Measurements from ENCODE around the gene RUFY4. TPM values are rescaled to one million over a fixed set of nuclear protein-coding genes. Genes with fewer than 3 reads are reported as not detected.

RUFY4 gene
- total RNA-seq, 1 donor from 2014 or later = not detected

DNA sequence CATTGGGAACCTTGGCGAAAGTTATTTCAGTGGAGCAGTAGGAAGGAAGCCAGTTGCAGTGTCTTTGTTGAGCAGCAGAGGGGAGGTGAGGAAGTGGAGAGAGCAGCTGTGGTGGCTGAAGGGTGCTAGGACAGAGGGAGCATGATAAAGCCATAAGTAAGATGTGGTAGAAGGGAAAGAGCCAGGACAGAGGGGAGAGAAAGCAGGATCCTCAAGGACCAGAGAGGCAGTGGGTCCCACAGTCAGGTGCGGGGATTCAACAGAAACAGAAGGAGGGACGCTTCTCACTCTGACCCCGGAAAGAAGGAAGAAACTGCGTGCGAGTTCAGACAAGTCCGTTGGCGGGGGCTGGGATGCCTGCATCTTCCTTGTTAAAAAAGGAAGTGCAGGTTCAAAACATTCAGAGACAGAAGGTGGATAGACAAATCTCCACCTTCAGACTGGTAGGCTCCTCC lies 56.6 kb downstream of the RUFY4 start, which contains the start of gene CXCR2:
CXCR2 (plus strand) TSS at position 403 of the 455 bp plus-strand sequence. CDS start 8,774 bp downstream, outside the sequence.
- Histone ChIP-seq H3K79me2 (ENCODE audit: insufficient read depth, low read length) (no peaks in the 10 kb centered on the region), H3K4me1 (ENCODE audit: insufficient read depth, low read length) (no peaks in the 10 kb centered on the region), H3K9ac (ENCODE audit: low read length) (no peak within 1 kb of the TSS), H2AFZ (ENCODE audit: low read depth, low read length) (no peak within 1 kb of the TSS), H4K20me1 (ENCODE audit: insufficient read depth, low read length) (no peaks in the 10 kb centered on the region), H3K27ac (ENCODE audit: low read depth, low read length) (no peak within 1 kb of the TSS), H3K9me3 (ENCODE audit: insufficient read depth, low read depth, low read length) (no peaks in the 10 kb centered on the region), H3K36me3 (ENCODE audit: insufficient read depth, low read length) (no peaks in the 10 kb centered on the region), H3K4me3 (ENCODE audit: insufficient read depth, low read depth, low read length) (no peak within 1 kb of the TSS), H3K27me3 (ENCODE audit: insufficient read depth, low read length) (peaks cover 24% of the 10 kb centered on the region), H3K4me2 (ENCODE audit: low read length) (no peak within 1 kb of the TSS)
- no peak for TF ChIP-seq EZH2 (IDR thresholded peaks at IDR 0.05; ENCODE audit: insufficient read depth, low read length)
- no peak for TF ChIP-seq CTCF (IDR thresholded peaks at IDR 0.05; ENCODE audit: insufficient read depth, low read depth, low read length)
- FAIRE-seq (no peak), DNase-seq (ENCODE audit: low read depth) (no peak)
- Mint-ChIP-seq H3K4me3 (ENCODE audit: unreplicated experiment) (no peak within 1 kb of the TSS), H3K36me3 (ENCODE audit: low read depth, unreplicated experiment) (no peaks in the 10 kb centered on the region), H3K4me1 (ENCODE audit: low read depth, unreplicated experiment) (peaks cover 12% of the 10 kb centered on the region), H3K9me3 (ENCODE audit: unreplicated experiment) (peaks cover 14% of the 10 kb centered on the region), H3K27ac (ENCODE audit: unreplicated experiment) (no peak within 1 kb of the TSS), H3K27me3 (ENCODE audit: low read depth, unreplicated experiment) (peaks cover 37% of the 10 kb centered on the region)

- no peak overlapping the region for H3K4me2 ChIP-seq (ENCODE audit: low read length)
- H3K9me3 Mint-ChIP-seq (ENCODE audit: unreplicated experiment) = no peaks in the 10 kb centered on the region
Measured at GRCh38 chr2:218127929-218128455, 58.9 kb downstream of the RUFY4 start.

More at GRCh38 chr2:218127929-218128455, 58.9 kb downstream of the RUFY4 start:
- no peaks in the 10 kb centered on the region for H3K36me3 ChIP-seq (ENCODE audit: insufficient read depth, low read length)
- no peak for TF ChIP-seq EZH2 (IDR thresholded peaks at IDR 0.05; ENCODE audit: insufficient read depth, low read length)
- TF ChIP-seq CTCF (IDR thresholded peaks at IDR 0.05; ENCODE audit: insufficient read depth, low read depth, low read length) = no peak
- Mint-ChIP-seq H3K36me3 (ENCODE audit: low read depth, unreplicated experiment) (no peaks in the 10 kb centered on the region), H3K4me3 (ENCODE audit: unreplicated experiment) (no peak overlapping the region), H3K27me3 (ENCODE audit: low read depth, unreplicated experiment) (peaks cover 38% of the 10 kb centered on the region), H3K4me1 (ENCODE audit: low read depth, unreplicated experiment) (peaks cover 13% of the 10 kb centered on the region), H3K27ac (ENCODE audit: unreplicated experiment) (no peak overlapping the region)
- no peaks in the 10 kb centered on the region for H4K20me1 ChIP-seq (ENCODE audit: insufficient read depth, low read length)
- no peak overlapping the region for H3K4me3 ChIP-seq (ENCODE audit: insufficient read depth, low read depth, low read length)
- H3K9me3 ChIP-seq (ENCODE audit: insufficient read depth, low read depth, low read length) = no peaks in the 10 kb centered on the region
- no peak overlapping the region for H2AFZ ChIP-seq (ENCODE audit: low read depth, low read length)
- no peaks in the 10 kb centered on the region for H3K4me1 ChIP-seq (ENCODE audit: insufficient read depth, low read length)
- H3K27me3 ChIP-seq (ENCODE audit: insufficient read depth, low read length) = peaks cover 24% of the 10 kb centered on the region
- no peaks in the 10 kb centered on the region for H3K79me2 ChIP-seq (ENCODE audit: insufficient read depth, low read length)
- no peak for FAIRE-seq
- no peak overlapping the region for H3K9ac ChIP-seq (ENCODE audit: low read length)
- DNase-seq (ENCODE audit: low read depth) = no peak
- H3K27ac ChIP-seq (ENCODE audit: low read depth, low read length) = no peak overlapping the region

Measured in astrocyte (in vitro differentiated cells and primary cell).